HepG2 (cell line): ENCODE results near the gene ZBTB46. TPM values are rescaled to one million over a fixed set of nuclear protein-coding genes. Genes with fewer than 3 reads are reported as not detected.
A peak's percentile ranks its signal among the peaks of the same experiment; 100 is the strongest.

Experiments used
- CENPBD1 ChIP-seq: sonication (generic); formaldehyde crosslinking; IDR thresholded peaks from 2 replicates; pipeline ENCODE4 v1.8.0; 2022; ENCODE audit warnings: missing genetic modification reagents, low read depth, mild to moderate bottlenecking, borderline replicate concordance
- CHD2 ChIP-seq: IDR thresholded peaks from 2 replicates; pipeline ENCODE4 v1.6.1; 2011; ENCODE audit warnings: low read depth, low read length, improper control_type of control experiment
- GMEB1 ChIP-seq: sonication (generic); formaldehyde crosslinking; IDR thresholded peaks from 2 replicates; pipeline ENCODE4 v1.5.1; 2020; ENCODE audit warnings: missing genetic modification reagents, mild to moderate bottlenecking, borderline replicate concordance
- JARID2 ChIP-seq: sonication (generic); formaldehyde crosslinking; IDR thresholded peaks from 2 replicates; pipeline ENCODE4 v1.8.1; 2023; ENCODE audit warnings: missing genetic modification reagents, inconsistent platforms; ENCODE audit not compliant: insufficient replicate concordance
- MXI1 ChIP-seq: IDR thresholded peaks from 3 replicates; pipeline ENCODE4 v1.6.1; 2012; ENCODE audit warnings: low read depth, low read length, inconsistent platforms, borderline replicate concordance
- PBX3 ChIP-seq: sonication (generic); formaldehyde crosslinking; IDR thresholded peaks from 2 replicates; pipeline ENCODE4 v1.8.1; 2023; ENCODE audit warnings: missing genetic modification reagents, inconsistent platforms, borderline replicate concordance
- POGK ChIP-seq: sonication (generic); formaldehyde crosslinking; conservative IDR thresholded peaks from 2 replicates; pipeline ENCODE4 v1.8.0; 2022; ENCODE audit warnings: mild to moderate bottlenecking, moderate library complexity, missing genetic modification reagents
- RXRA ChIP-seq: sonication (generic); formaldehyde crosslinking; IDR thresholded peaks from 2 replicates; pipeline ENCODE4 v1.5.1; 2020; ENCODE audit warnings: missing genetic modification reagents
- ZNF10 ChIP-seq: sonication (generic); formaldehyde crosslinking; IDR thresholded peaks from 2 replicates; pipeline ENCODE4 v1.4.0; 2020; ENCODE audit warnings: mild to moderate bottlenecking, low read depth, missing genetic modification reagents, borderline replicate concordance
- ZNF225 ChIP-seq: sonication (generic); formaldehyde crosslinking; IDR thresholded peaks from 2 replicates; pipeline ENCODE4 v1.4.0; 2020; ENCODE audit warnings: mild to moderate bottlenecking, missing genetic modification reagents
- ZNF235 ChIP-seq: sonication (generic); formaldehyde crosslinking; IDR thresholded peaks from 2 replicates; pipeline ENCODE4 v1.8.1; 2023; ENCODE audit warnings: mild to moderate bottlenecking, missing genetic modification reagents, borderline replicate concordance
- ZNF274 ChIP-seq: sonication (generic); formaldehyde crosslinking; IDR thresholded peaks from 2 replicates; pipeline ENCODE4 v1.5.1; 2020; ENCODE audit warnings: mild to moderate bottlenecking, missing genetic modification reagents
- ZNF333 ChIP-seq: sonication (generic); formaldehyde crosslinking; IDR thresholded peaks from 2 replicates; pipeline ENCODE4 v1.4.0; 2020; ENCODE audit warnings: mild to moderate bottlenecking, missing genetic modification reagents, borderline replicate concordance
- ZNF503 ChIP-seq: sonication (generic); formaldehyde crosslinking; IDR thresholded peaks from 2 replicates; pipeline ENCODE4 v1.4.0; 2020; ENCODE audit warnings: missing genetic modification reagents
- ZNF574 ChIP-seq: sonication (generic); formaldehyde crosslinking; IDR thresholded peaks from 2 replicates; pipeline ENCODE4 v1.4.0; 2020; ENCODE audit warnings: missing genetic modification reagents
- ZNF768 ChIP-seq: sonication (generic); formaldehyde crosslinking; IDR thresholded peaks from 2 replicates; pipeline ENCODE4 v1.4.0; 2020; ENCODE audit warnings: missing genetic modification reagents
- polyA plus RNA-seq, 8 experiments: library from polyadenylated mRNA; depleted of rRNA in 3 of 8; stranded (reverse) in 7 of 8; unstranded in 1 of 8; fragments of >200 nt; fragmentation: Illumina TruSeq in 4 of 8; extraction: Trizol in 4 of 8; gene quantifications; 2 replicates each; pipeline versions ENCODE4 v1.2.1 to v1.2.3, GENCODE V29; 2011 to 2016; ENCODE audit warnings: low read depth in 4 of 8, missing spikeins in 1 of 8, mixed read lengths in 1 of 8; ENCODE audit not compliant: insufficient read depth in 1 of 8
- total RNA-seq, 5 experiments: library from RNA; depleted of rRNA; stranded (reverse); fragments of >200 nt; fragmentation: Illumina TruSeq; extraction: Trizol; gene quantifications; 2 replicates each; pipeline ENCODE4 v1.2.3, GENCODE V29; 2016; ENCODE audit warnings: low read depth in 1 of 5

ZBTB46 gene
- total and polyA plus RNA-seq, 2 of the 13 experiments (the other 11 are each of a cell fraction or from before 2014, with no cell fraction given): 1.6 to 13.5 TPM

GRCh38 chr20:63858393-63859165 lies 27.5 kb upstream of the ZBTB46 start (continued):
- peak; percentile 47; the same call in 1 of the 2 replicates for TF ChIP-seq GMEB1
- no peak for TF ChIP-seq CHD2
- TF ChIP-seq ZNF274 (CRISPR knock-in tag): no peak; the same call in 1 of the 2 replicates
- TF ChIP-seq ZNF235 (CRISPR knock-in tag): peak; percentile 40; the same call in 1 of the 2 replicates
- TF ChIP-seq PBX3 (CRISPR knock-in tag): no peak
- TF ChIP-seq MXI1: no peak; the same call in 2 of the 3 replicates
- TF ChIP-seq ZNF10 (CRISPR knock-in tag): no peak
- TF ChIP-seq ZNF333 (CRISPR knock-in tag): no peak
- peak; percentile 27 for TF ChIP-seq JARID2 (CRISPR knock-in tag)
- TF ChIP-seq RXRA (CRISPR knock-in tag): peak; percentile 70
- TF ChIP-seq ZNF503 (CRISPR knock-in tag): peak; percentile 76; the same call in 1 of the 2 replicates
- peak; percentile 93 for TF ChIP-seq POGK (CRISPR knock-in tag)
- peak; percentile 64; the same call in 1 of the 2 replicates for TF ChIP-seq ZNF768
- TF ChIP-seq ZNF574 (CRISPR knock-in tag): peak; percentile 75
- TF ChIP-seq CENPBD1: no peak; the same call in 1 of the 2 replicates
- TF ChIP-seq ZNF225 (CRISPR knock-in tag): peak; percentile 93
